Activated B cell treated with CpG ODN at 0.5 μM for 24 hours (primary cell): ENCODE data around the gene AHCYL2. TPM values are rescaled to one million over a fixed set of nuclear protein-coding genes. Genes with fewer than 3 reads are reported as not detected.
"Not testable (repeated sequence)": the region's sequence is repeated elsewhere in the genome, so short reads cannot be mapped to it uniquely, and the experiment has no call there.

Experiments used
- ATAC-seq: fragments of 200-7000 bp; cut with Tn5 transposase; one replicate; pipeline ENCODE4 v1.10.0; 2021; ENCODE audit warnings: low read depth, mild to moderate bottlenecking, moderate library complexity
- CTCF ChIA-PET: fragments of 350-600 bp; sonication (Branson Sonifier 250); formaldehyde crosslinking; loops from one replicate; lab custom pipeline; 2021; ENCODE audit warnings: antibody characterized with exemption; lab: Charles Lee
- POLR2A ChIA-PET: fragments of 350-600 bp; sonication (Branson Sonifier 250); formaldehyde crosslinking; loops from one replicate; lab custom pipeline; 2021; ENCODE audit warnings: antibody characterized with exemption; lab: Charles Lee
- DNase-seq: peaks from one replicate; pipeline ENCODE4 v3.0.0; 2022
- H3K27ac Mint-ChIP-seq: one replicate; pipeline ENCODE4 v1.8.0; 2020; ENCODE audit warnings: mixed read lengths
- H3K27me3 Mint-ChIP-seq: one replicate; pipeline ENCODE4 v1.8.0; 2021; ENCODE audit warnings: mixed read lengths
- H3K36me3 Mint-ChIP-seq: one replicate; pipeline ENCODE4 v1.8.0; 2021; ENCODE audit warnings: low read depth, mixed read lengths
- H3K4me1 Mint-ChIP-seq: one replicate; pipeline ENCODE4 v1.8.0; 2021; ENCODE audit warnings: mixed read lengths
- H3K4me3 Mint-ChIP-seq: one replicate; pipeline ENCODE4 v1.8.0; 2020; ENCODE audit warnings: mild to moderate bottlenecking, mixed read lengths
- H3K9me3 Mint-ChIP-seq: one replicate; pipeline ENCODE4 v1.8.0; 2020; ENCODE audit warnings: mixed read lengths
- CTCF ChIP-seq: fragments of 200-600 bp; IDR thresholded peaks from one replicate; pipeline ENCODE4 v1.8.0; 2022; ENCODE audit warnings: antibody characterized with exemption, mild to moderate bottlenecking
- intact Hi-C: fragments of 100-400 bp; cut with micrococcal nuclease; formaldehyde crosslinking; loops from one replicate; pipeline ENCODE4 v1.15.1; 2024
- total RNA-seq: library from RNA; stranded (reverse); gene quantifications from 2 replicates; pipeline ENCODE4 v1.2.3, GENCODE V29; 2022

AHCYL2 gene
- total RNA-seq, 1 donor from 2014 or later, result 11.6 TPM

GRCh38 chr7:129469930-129470329, 245.1 kb downstream of the AHCYL2 start:
- Mint-ChIP-seq H3K4me3 (no peak overlapping the region), H3K27me3 (no peaks in the 10 kb centered on the region), H3K4me1 (no peaks in the 10 kb centered on the region), H3K9me3 (no peaks in the 10 kb centered on the region), H3K27ac (no peak overlapping the region), H3K36me3 (no peaks in the 10 kb centered on the region)
- CTCF ChIA-PET, result interaction anchor here (0.6 to 2.1 kb wide), 6 partner anchors 89 to 251 kb away, joined by 3 to 11 read pairs (median 3); no protein-coding TSS in a partner anchor
- ATAC-seq, result no peak
- POLR2A ChIA-PET, result interaction anchor here (0.7 kb wide), 1 partner anchor 25 kb away, joined by 3 read pairs; no protein-coding TSS in a partner anchor
- no peak for TF ChIP-seq CTCF
- intact Hi-C loops, result loop anchor here (5.0 to 10.0 kb wide), 2 partner anchors 167 to 565 kb away; no protein-coding TSS in a partner anchor
- no peak for DNase-seq

GRCh38 chr7:129470411-129470810, 245.6 kb downstream of the AHCYL2 start:
- H3K9me3 Mint-ChIP-seq, result no peaks in the 10 kb centered on the region
- no peak for TF ChIP-seq CTCF

GRCh38 chr7:129471402-129471827, 246.6 kb downstream of the AHCYL2 start:
- POLR2A ChIA-PET, result interaction anchor here (1.0 to 1.2 kb wide), 2 partner anchors 37 to 103 kb away, joined by 3 read pairs; no protein-coding TSS in a partner anchor
- no peaks in the 10 kb centered on the region for H3K4me1 Mint-ChIP-seq
- H3K4me3 Mint-ChIP-seq, result no peak overlapping the region
- CTCF ChIA-PET, result interaction anchor here (0.7 to 2.4 kb wide), 8 partner anchors 9 to 253 kb away, joined by 3 to 42 read pairs (median 3); no protein-coding TSS in a partner anchor
- H3K27me3 Mint-ChIP-seq, result no peaks in the 10 kb centered on the region
- ATAC-seq (no peak), DNase-seq (no peak)
- intact Hi-C loops, result loop anchor here (5.0 to 10.0 kb wide), 2 partner anchors 166 to 567 kb away; no protein-coding TSS in a partner anchor
- no peaks in the 10 kb centered on the region for H3K36me3 Mint-ChIP-seq
- no peaks in the 10 kb centered on the region for H3K9me3 Mint-ChIP-seq
- no peak overlapping the region for H3K27ac Mint-ChIP-seq
- no peak for TF ChIP-seq CTCF

More at GRCh38 chr7:129470411-129470810, 245.6 kb downstream of the AHCYL2 start:
- H3K4me3 Mint-ChIP-seq, result no peak overlapping the region
- POLR2A ChIA-PET, result no interaction called here
- intact Hi-C loops, result loop anchor here (5.0 to 10.0 kb wide), 2 partner anchors 167 to 566 kb away; no protein-coding TSS in a partner anchor
- no peak overlapping the region for H3K27ac Mint-ChIP-seq
- DNase-seq (no peak), ATAC-seq (no peak)
- CTCF ChIA-PET, result interaction anchor here (0.6 to 2.4 kb wide), 8 partner anchors 89 to 252 kb away, joined by 3 to 42 read pairs (median 4); no protein-coding TSS in a partner anchor
- no peaks in the 10 kb centered on the region for H3K27me3 Mint-ChIP-seq
- no peaks in the 10 kb centered on the region for H3K36me3 Mint-ChIP-seq
- H3K4me1 Mint-ChIP-seq, result no peaks in the 10 kb centered on the region

- H3K36me3 Mint-ChIP-seq, ATAC-seq, CTCF ChIA-PET, H3K27me3 Mint-ChIP-seq, H3K27ac Mint-ChIP-seq, H3K9me3 Mint-ChIP-seq, H3K4me3 Mint-ChIP-seq, DNase-seq, H3K4me1 Mint-ChIP-seq, POLR2A ChIA-PET: not testable (repeated sequence)
- intact Hi-C loops, result loop anchor here (10.0 kb wide), 1 partner anchor 571 kb away; no protein-coding TSS in a partner anchor
These were observed 251.1 kb downstream of the AHCYL2 start for GRCh38 chr7:129475931-129476330.

- ATAC-seq, H3K4me1 Mint-ChIP-seq, H3K36me3 Mint-ChIP-seq, H3K27me3 Mint-ChIP-seq, DNase-seq, H3K9me3 Mint-ChIP-seq, CTCF ChIA-PET, H3K4me3 Mint-ChIP-seq, H3K27ac Mint-ChIP-seq, POLR2A ChIA-PET: not testable (repeated sequence)
- intact Hi-C loops, result loop anchor here (10.0 kb wide), 1 partner anchor 572 kb away; no protein-coding TSS in a partner anchor
These were observed 251.6 kb downstream of the AHCYL2 start for GRCh38 chr7:129476398-129476797.

Other genes with a start within 250 kb of the AHCYL2 start
- gene TNPO3, start 169.9 kb upstream of the AHCYL2 start, total RNA-seq, result 50.8 and 56.2 TPM in 2 replicates
- 332 and 341 TPM in 2 replicates for gene TSPAN33, start 80.3 kb upstream of the AHCYL2 start, total RNA-seq
- gene SMO, start 36.4 kb upstream of the AHCYL2 start, total RNA-seq, result 0.66 and 1.8 TPM in 2 replicates
- 0.20 and 0.35 TPM in 2 replicates for gene STRIP2, start 209.4 kb downstream of the AHCYL2 start, total RNA-seq